SK-N-SH treated with all-trans-retinoic acid at 6 μM for 48 hours (cell line): ENCODE measurements around the gene RHEX.

Experiments used
- ARNTL ChIP-seq: fragments of 450-650 bp; formaldehyde crosslinking; IDR thresholded peaks from 2 replicates; pipeline ENCODE4 v1.5.0; 2020; ENCODE audit warnings: low read depth, mild to moderate bottlenecking, moderate library complexity, borderline replicate concordance
- CSDC2 ChIP-seq: fragments of 250-450 bp; sonication (Bioruptor Pico); IDR thresholded peaks from 2 replicates; pipeline ENCODE4 v1.5.0; 2020; ENCODE audit warnings: mild to moderate bottlenecking, moderate library complexity
- GLIS3 ChIP-seq: fragments of 250-450 bp; sonication (Bioruptor Pico); IDR thresholded peaks from 2 replicates; pipeline ENCODE4 v1.5.0; 2020; ENCODE audit warnings: mild to moderate bottlenecking, moderate library complexity
- ISL1 ChIP-seq: fragments of 250-450 bp; sonication (Bioruptor Pico); IDR thresholded peaks from 2 replicates; pipeline ENCODE4 v2.1.2; 2022; ENCODE audit warnings: mild to moderate bottlenecking, moderate library complexity
- OSR1 ChIP-seq: fragments of 250-450 bp; sonication (Bioruptor Pico); IDR thresholded peaks from 2 replicates; pipeline ENCODE4 v1.8.0; 2022; ENCODE audit warnings: moderate library complexity, mild to moderate bottlenecking, inconsistent platforms
- PATZ1 ChIP-seq: fragments of 250-450 bp; sonication (Bioruptor Pico); IDR thresholded peaks from 2 replicates; pipeline ENCODE4 v1.8.0; 2020; ENCODE audit warnings: mild to moderate bottlenecking, moderate library complexity, borderline replicate concordance
- RARB ChIP-seq: fragments of 250-450 bp; sonication (Bioruptor Pico); IDR thresholded peaks from 2 replicates; pipeline ENCODE4 v1.8.0; 2021; ENCODE audit warnings: mild to moderate bottlenecking, moderate library complexity
- TOX ChIP-seq: fragments of 250-450 bp; sonication (Bioruptor Pico); IDR thresholded peaks from 2 replicates; pipeline ENCODE4 v1.8.0; 2021; ENCODE audit warnings: mild to moderate bottlenecking, moderate library complexity, borderline replicate concordance
- TSHZ2 ChIP-seq: fragments of 250-450 bp; sonication (Bioruptor Pico); IDR thresholded peaks from 2 replicates; pipeline ENCODE4 v1.5.0; 2020; ENCODE audit warnings: mild to moderate bottlenecking, moderate library complexity
- ZFP3 ChIP-seq: fragments of 250-450 bp; sonication (Bioruptor Pico); IDR thresholded peaks from 2 replicates; pipeline ENCODE4 v1.5.0; 2020; ENCODE audit warnings: mild to moderate bottlenecking, moderate library complexity
- ZFP30 ChIP-seq: fragments of 450-650 bp; formaldehyde crosslinking; IDR thresholded peaks from 2 replicates; pipeline ENCODE4 v1.5.0; 2022; ENCODE audit warnings: mild to moderate bottlenecking, moderate library complexity
- ZNF565 ChIP-seq: fragments of 450-650 bp; formaldehyde crosslinking; conservative IDR thresholded peaks from 2 replicates; pipeline ENCODE4 v1.5.0; 2020; ENCODE audit warnings: low read depth, mild to moderate bottlenecking, moderate library complexity

GRCh38 chr1:206020393-206021007 lies 32.5 kb upstream of the RHEX start:
- TF ChIP-seq ISL1 (no peak), TOX (CRISPR knock-in tag) (no peak), ZFP30 (no peak), PATZ1 (CRISPR knock-in tag) (no peak), ZNF565 (CRISPR knock-in tag) (no peak), ARNTL (no peak), CSDC2 (CRISPR knock-in tag) (no peak), GLIS3 (CRISPR knock-in tag) (no peak), RARB (CRISPR knock-in tag) (no peak), ZFP3 (CRISPR knock-in tag) (no peak), OSR1 (CRISPR knock-in tag) (no peak), TSHZ2 (no peak)
